ENCODE measurements around the gene PDLIM3.

DNA sequence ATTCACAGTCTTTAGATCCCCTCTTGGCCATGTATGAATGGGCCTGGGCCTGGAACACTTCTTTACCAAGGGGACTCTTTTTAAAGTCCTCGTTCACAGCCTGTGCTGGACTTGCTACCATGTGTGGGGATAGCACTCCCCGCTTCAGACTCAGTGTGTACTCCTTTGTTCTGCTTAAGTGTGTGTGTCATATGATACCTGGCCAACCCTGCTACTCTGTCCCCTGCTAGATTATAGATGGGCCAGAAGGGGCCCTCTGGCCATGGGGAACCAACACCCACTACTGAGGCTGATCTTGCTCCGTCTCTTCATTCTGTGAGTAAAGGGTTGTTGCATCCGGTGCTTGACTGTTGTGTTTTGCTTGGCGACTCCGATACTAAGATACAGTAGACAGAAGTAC is 71.8 kb downstream of the PDLIM3 start:
- TF ChIP-seq CTCF (IDR thresholded peaks at IDR 0.05) = no peak
- TF ChIP-seq POLR2A (IDR thresholded peaks at IDR 0.05) = no peak

All from testis (tissue), 2 donors.